Liver (tissue), 9 donors: ENCODE results near the gene NT5M. TPM values are rescaled to one million over a fixed set of nuclear protein-coding genes. Genes with fewer than 3 reads are reported as not detected.

ENCODE experiments used
- DNase-seq: peaks from one replicate; pipeline ENCODE4 v3.0.0-alpha.2; 2017; ENCODE audit warnings: low spot score
- H3K27ac ChIP-seq, 2 donors: one replicate each; pipeline ENCODE4 v1.7.0; 2013; ENCODE audit warnings: inconsistent platforms in 2 of 2, low read length in 2 of 2, control low read depth in 1 of 2, low read depth in 1 of 2, mild to moderate bottlenecking in 1 of 2
- H3K27me3 ChIP-seq, 4 donors: one replicate each; pipeline versions ENCODE4 v1.6.1 to v1.7.0; 2013; ENCODE audit warnings: low read length in 3 of 4, inconsistent platforms in 1 of 4, mild to moderate bottlenecking in 1 of 4, moderate library complexity in 1 of 4; ENCODE audit not compliant: control insufficient read depth in 4 of 4, insufficient read depth in 4 of 4
- H3K36me3 ChIP-seq, 4 donors: one replicate each; pipeline versions ENCODE4 v1.6.1 to v1.7.0; 2013; ENCODE audit warnings: low read length in 3 of 4, mild to moderate bottlenecking in 3 of 4, low read depth in 1 of 4, moderate library complexity in 1 of 4; ENCODE audit not compliant: control insufficient read depth in 4 of 4, insufficient read depth in 3 of 4
- H3K4me1 ChIP-seq, 4 donors: one replicate each; pipeline versions ENCODE4 v1.6.1 to v1.7.0; 2013; ENCODE audit warnings: low read length in 3 of 4, mild to moderate bottlenecking in 3 of 4, moderate library complexity in 1 of 4; ENCODE audit not compliant: control insufficient read depth in 4 of 4, insufficient read depth in 4 of 4
- H3K4me3 ChIP-seq, 3 donors: one replicate each; pipeline versions ENCODE4 v1.6.1 to v1.7.0; 2013; ENCODE audit warnings: low read length in 3 of 3, control low read depth in 1 of 3, low read depth in 1 of 3, mild to moderate bottlenecking in 1 of 3
- H3K9ac ChIP-seq, 2 donors: one replicate each; pipeline ENCODE4 v1.7.0; 2013; ENCODE audit warnings: low read length in 2 of 2, mild to moderate bottlenecking in 2 of 2, moderate library complexity in 2 of 2, control low read depth in 1 of 2, low read depth in 1 of 2
- H3K9me3 ChIP-seq, 4 donors: one replicate each; pipeline versions ENCODE4 v1.6.1 to v1.7.0; 2013; ENCODE audit warnings: low read length in 3 of 4; ENCODE audit not compliant: control insufficient read depth in 4 of 4
- CTCF ChIP-seq: fragments of 150-350 bp; IDR thresholded peaks from 2 replicates; pipeline ENCODE4 v1.5.1; 2017; ENCODE audit warnings: improper control_type of control experiment, low read depth, low read length; ENCODE audit not compliant: missing input control
- EGR1 ChIP-seq, 2 donors: IDR thresholded peaks; 2 replicates each; pipeline ENCODE4 v1.6.1; 2016 to 2018; ENCODE audit warnings: antibody characterized with exemption in 2 of 2, low read depth in 2 of 2
- FOXA1 ChIP-seq: IDR thresholded peaks from 2 replicates; pipeline ENCODE4 v1.6.1; 2016; ENCODE audit warnings: antibody characterized with exemption
- GABPA ChIP-seq, 2 donors: IDR thresholded peaks in 1 of 2; conservative IDR thresholded peaks in 1 of 2; 2 replicates each; pipeline ENCODE4 v1.6.1; 2016; ENCODE audit warnings: antibody characterized with exemption in 2 of 2, mild to moderate bottlenecking in 1 of 2, moderate library complexity in 1 of 2
- HNF4G ChIP-seq: IDR thresholded peaks from 2 replicates; pipeline ENCODE4 v1.6.1; 2016; ENCODE audit warnings: antibody characterized with exemption
- JUND ChIP-seq, 2 donors: IDR thresholded peaks; 2 replicates each; pipeline ENCODE4 v1.6.1; 2016; ENCODE audit warnings: antibody characterized with exemption in 2 of 2
- MAX ChIP-seq: IDR thresholded peaks from 2 replicates; pipeline ENCODE4 v1.6.1; 2016; ENCODE audit warnings: antibody characterized with exemption
- NR2F2 ChIP-seq: IDR thresholded peaks from 2 replicates; pipeline ENCODE4 v1.6.1; 2016; ENCODE audit warnings: antibody characterized with exemption
- RAD21 ChIP-seq, 2 donors: IDR thresholded peaks; 2 replicates each; pipeline ENCODE4 v1.6.1; 2016; ENCODE audit warnings: antibody characterized with exemption in 2 of 2, mild to moderate bottlenecking in 2 of 2
- REST ChIP-seq: IDR thresholded peaks from 2 replicates; pipeline ENCODE4 v1.6.1; 2016; ENCODE audit warnings: antibody characterized with exemption, mild to moderate bottlenecking
- SP1 ChIP-seq: IDR thresholded peaks from 2 replicates; pipeline ENCODE4 v1.6.1; 2018; ENCODE audit warnings: antibody characterized with exemption, mild to moderate bottlenecking
- TAF1 ChIP-seq: conservative IDR thresholded peaks from 2 replicates; pipeline ENCODE4 v1.6.1; 2016; ENCODE audit warnings: antibody characterized with exemption, mild to moderate bottlenecking
- YY1 ChIP-seq: IDR thresholded peaks from 2 replicates; pipeline ENCODE4 v1.6.1; 2016; ENCODE audit warnings: antibody characterized with exemption, mild to moderate bottlenecking
- WGBS: extraction: QIAGEN DNeasy Blood & Tissue Kit; methylation state at CpG from one replicate; pipeline ENCODE4 v1.1.7; 2013; 5-methylcytosine and 5-hydroxymethylcytosine counted together
- polyA plus RNA-seq, 2 donors: library from polyadenylated mRNA; stranded (reverse) in 1 of 2; unstranded in 1 of 2; fragments of 200-250 nt in 1 of 2; fragments of >200 nt in 1 of 2; fragmentation: Nextera tagmentation in 1 of 2; extraction: Ambion mirVana in 1 of 2; gene quantifications; one replicate each; pipeline versions ENCODE4 v1.2.1 to v1.2.3, GENCODE V29; 2013 to 2015
- total RNA-seq, 2 donors: library from RNA; depleted of rRNA; stranded (reverse); fragments of >200 nt; gene quantifications; one replicate each; pipeline ENCODE4 v1.2.3, GENCODE V29; 2014
- donor health status: healthy.
- donor health status: healthy.
- donor health status: healthy.
- donor health status: healthy.
- donor health status: healthy.

The NT5M gene
- total and polyA plus RNA-seq, 4 donors = 0.42 to 7.9 (median 0.66) TPM

GRCh38 chr17:17358060-17358751, 55.0 kb downstream of the NT5M start:
- no peaks in the 10 kb centered on the region for H3K9me3 ChIP-seq
- DNase-seq = no peak
- H3K4me1 ChIP-seq = no peaks in the 10 kb centered on the region
- no peaks in the 10 kb centered on the region for H3K36me3 ChIP-seq
- no peak overlapping the region for H3K9ac ChIP-seq
- TF ChIP-seq JUND (IDR thresholded peaks at IDR 0.05) (no peak), FOXA1 (no peak), MAX (no peak), CTCF (no peak), HNF4G (no peak), SP1 (no peak), GABPA (IDR thresholded peaks at IDR 0.05 in 1 of 2, conservative IDR thresholded peaks at IDR 0.05 in 1 of 2) (no peak), EGR1 (IDR thresholded peaks at IDR 0.05; ENCODE audit: low read depth in 2 of 2) (no peak)
- 59% methylated on average over 3 of the region's 3 CpGs for WGBS
- H3K4me3 ChIP-seq = no peak overlapping the region
- no peak overlapping the region for H3K27ac ChIP-seq
- H3K27me3 ChIP-seq = no peaks in the 10 kb centered on the region

GRCh38 chr17:17358866-17359265, 55.7 kb downstream of the NT5M start:
- WGBS = 53% methylated on average over 2 of the region's 2 CpGs
- TF ChIP-seq NR2F2 (no peak), TAF1 (no peak), CTCF (no peak), HNF4G (no peak)
- H3K36me3 ChIP-seq = no peaks in the 10 kb centered on the region
- no peak for DNase-seq
- no peak overlapping the region for H3K9ac ChIP-seq
- no peak overlapping the region for H3K4me3 ChIP-seq
- no peaks in the 10 kb centered on the region for H3K4me1 ChIP-seq
- H3K27ac ChIP-seq = no peak overlapping the region
- H3K9me3 ChIP-seq = no peaks in the 10 kb centered on the region
- H3K27me3 ChIP-seq = no peaks in the 10 kb centered on the region

GRCh38 chr17:17359271-17359670, 56.1 kb downstream of the NT5M start:
- Histone ChIP-seq H3K4me1 (no peaks in the 10 kb centered on the region), H3K9ac (no peak overlapping the region), H3K9me3 (no peaks in the 10 kb centered on the region), H3K27me3 (no peaks in the 10 kb centered on the region), H3K36me3 (no peaks in the 10 kb centered on the region), H3K27ac (no peak overlapping the region), H3K4me3 (no peak overlapping the region)
- no peak for DNase-seq
- 84% methylated on average over 2 of the region's 2 CpGs for WGBS
- TF ChIP-seq CTCF (no peak), RAD21 (IDR thresholded peaks at IDR 0.05) (no peak), HNF4G (no peak), REST (no peak), TAF1 (no peak), JUND (IDR thresholded peaks at IDR 0.05) (no peak), FOXA1 (no peak), SP1 (no peak), YY1 (no peak)
